T-helper 22 cell (primary cell): Measurements from ENCODE around the gene CACNA1C.

Experiments
- DNase-seq: peaks from one replicate; pipeline ENCODE4 v3.0.0-alpha.2; 2020; ENCODE audit warnings: low read depth

The CACNA1C gene

DNA sequence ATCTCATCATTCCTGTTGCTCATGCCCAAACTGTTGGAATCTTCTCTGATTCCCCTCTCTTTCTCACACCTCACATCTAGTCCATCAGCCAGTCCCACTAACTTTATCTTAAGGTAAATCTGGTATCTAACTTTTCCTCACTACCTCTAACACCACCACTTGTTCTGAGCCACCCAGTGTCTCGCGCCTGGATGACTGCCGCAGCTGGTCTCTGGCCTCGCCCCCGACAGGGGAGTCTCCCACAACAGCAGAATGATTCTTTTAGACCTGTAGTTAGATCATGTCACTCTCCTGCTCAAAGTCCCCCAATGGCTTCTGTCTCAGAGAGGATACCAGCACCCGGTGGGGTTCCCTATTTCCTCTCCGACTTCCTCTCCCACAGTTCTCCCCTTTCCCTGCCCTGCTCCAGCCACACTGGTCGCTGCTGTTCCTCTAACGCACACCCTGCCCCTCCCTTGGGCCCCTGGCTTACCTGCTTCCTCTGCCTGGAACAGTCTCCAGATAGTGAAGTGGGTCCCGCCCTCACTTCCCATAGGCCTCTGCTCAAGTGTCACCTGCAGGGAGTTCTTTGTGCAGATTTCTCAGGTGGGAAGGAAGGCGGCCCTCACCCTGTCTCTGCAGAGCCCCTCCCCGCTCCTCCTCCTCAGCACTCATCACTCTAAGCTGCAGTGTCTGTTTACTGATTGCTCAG, 403.5 kb downstream of the CACNA1C start:
- DNase-seq: no peak

DNA sequence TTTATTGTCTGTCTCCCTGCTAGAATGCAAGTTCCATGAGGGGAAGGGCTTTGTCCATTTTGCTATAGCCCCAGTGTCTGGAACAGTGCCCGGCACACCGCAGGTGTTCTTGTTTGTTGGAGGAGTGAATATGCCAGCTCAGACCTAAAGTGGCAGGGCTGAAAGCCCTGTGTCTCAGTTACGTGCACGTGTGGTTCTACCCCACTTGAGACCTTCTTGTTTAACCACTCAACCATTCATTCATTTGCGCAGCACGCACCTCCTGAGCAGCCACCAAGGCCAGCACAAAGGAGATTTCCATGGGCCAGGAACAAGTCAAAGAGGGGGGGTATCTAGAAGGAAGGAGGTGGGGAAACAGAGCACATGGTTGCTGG, 404.0 kb downstream of the CACNA1C start:
- DNase-seq: no peak

- DNase-seq: no peak
Measured at GRCh38 chr12:2457215-2457932, 404.6 kb downstream of the CACNA1C start.

GRCh38 chr12:2457933-2458414, 405.2 kb downstream of the CACNA1C start:
- DNase-seq: no peak

DNA sequence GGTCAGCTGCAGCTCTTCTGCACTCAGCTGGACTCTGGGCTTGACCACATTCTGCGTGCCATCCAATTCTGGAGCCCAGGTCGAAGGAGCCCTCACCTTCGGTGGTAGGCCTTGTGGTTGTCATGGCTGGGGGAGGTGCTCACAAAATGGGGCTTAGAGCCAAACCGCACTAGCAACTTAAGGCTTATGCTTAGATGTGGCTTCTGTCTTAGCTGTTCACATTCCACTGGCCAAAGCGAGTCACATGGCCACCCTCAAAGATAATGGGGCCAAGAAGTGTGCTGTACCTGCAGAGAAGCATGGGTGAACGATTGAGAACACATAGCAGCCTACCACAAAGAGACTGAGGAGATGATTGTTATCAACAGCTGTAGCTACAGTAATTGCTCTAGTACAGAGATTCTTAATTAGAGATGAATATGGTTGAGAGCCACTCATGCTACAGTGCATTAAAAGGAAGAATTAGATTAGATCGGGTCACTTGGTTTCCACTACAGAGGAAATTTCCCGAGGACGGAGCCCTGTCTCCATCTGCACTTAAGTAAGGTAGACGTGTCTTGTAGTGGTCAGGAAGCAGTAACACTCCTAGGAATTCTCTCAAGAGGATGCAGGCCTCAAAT, 407.4 kb downstream of the CACNA1C start:
- no peak for DNase-seq

DNA sequence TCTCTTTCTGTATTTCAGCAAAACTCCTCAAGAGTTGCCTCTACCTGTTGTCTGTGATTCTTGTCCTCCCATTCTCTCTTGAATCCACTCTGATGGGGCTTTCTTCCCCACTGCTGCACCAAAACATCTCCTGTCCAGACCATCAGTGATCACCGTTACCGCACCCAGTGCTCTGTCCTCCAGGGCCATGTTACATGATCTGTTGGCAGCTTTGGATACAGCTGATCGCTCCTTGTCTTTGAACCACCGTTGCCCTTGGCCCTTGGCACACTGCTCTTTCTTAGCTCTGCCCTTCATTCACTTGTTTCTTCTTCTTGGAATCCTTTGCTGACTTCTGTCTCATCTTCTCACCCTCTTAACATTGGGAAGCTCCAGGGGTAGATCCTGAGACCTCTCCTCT, 408.3 kb downstream of the CACNA1C start:
- no peak for DNase-seq

- DNase-seq: no peak
Measured at GRCh38 chr12:2461645-2462044, 408.9 kb downstream of the CACNA1C start.

- no peak for DNase-seq
Measured at GRCh38 chr12:2462087-2462486, 409.3 kb downstream of the CACNA1C start.

GRCh38 chr12:2463719-2464118, 410.9 kb downstream of the CACNA1C start:
- no peak for DNase-seq

DNA sequence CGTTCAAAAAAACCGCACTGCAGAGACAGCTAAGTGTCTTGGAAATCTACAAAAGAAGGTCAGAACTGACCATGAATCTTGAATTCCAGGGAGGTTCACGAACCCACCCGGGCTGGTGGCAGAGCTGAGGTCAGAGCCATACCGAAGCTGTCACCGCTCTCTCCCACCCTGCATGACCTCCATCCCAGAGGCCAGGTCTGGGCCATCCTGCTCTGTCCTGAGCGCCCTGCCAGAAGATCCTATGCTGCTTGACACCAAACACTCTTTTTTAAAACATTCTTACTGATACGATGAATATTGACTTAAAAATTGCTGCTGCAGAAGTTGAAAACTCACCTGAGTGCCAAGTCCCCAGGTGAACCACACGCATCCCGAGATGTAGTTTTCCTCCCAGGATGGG, 412.9 kb downstream of the CACNA1C start:
- DNase-seq: no peak

DNA sequence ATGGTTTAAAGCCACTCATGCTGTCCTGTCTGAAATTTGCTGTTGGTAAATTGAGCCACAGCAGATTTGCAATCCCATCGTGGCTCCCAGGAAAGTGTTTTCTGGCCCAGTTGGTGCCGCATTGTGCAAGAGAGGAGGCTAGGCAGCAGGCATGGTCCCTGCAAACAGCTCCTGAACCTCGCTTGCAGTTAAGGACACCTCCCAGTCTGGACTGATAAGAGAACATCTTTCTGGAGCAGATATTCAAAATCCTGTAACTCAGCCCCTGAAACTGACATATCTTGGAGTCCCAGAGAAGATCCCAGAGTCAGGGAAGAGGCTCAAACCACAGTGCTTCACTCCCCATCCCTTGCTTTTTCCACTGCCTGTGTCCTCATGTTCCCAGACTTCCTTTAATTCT, 413.4 kb downstream of the CACNA1C start:
- no peak for DNase-seq

DNA sequence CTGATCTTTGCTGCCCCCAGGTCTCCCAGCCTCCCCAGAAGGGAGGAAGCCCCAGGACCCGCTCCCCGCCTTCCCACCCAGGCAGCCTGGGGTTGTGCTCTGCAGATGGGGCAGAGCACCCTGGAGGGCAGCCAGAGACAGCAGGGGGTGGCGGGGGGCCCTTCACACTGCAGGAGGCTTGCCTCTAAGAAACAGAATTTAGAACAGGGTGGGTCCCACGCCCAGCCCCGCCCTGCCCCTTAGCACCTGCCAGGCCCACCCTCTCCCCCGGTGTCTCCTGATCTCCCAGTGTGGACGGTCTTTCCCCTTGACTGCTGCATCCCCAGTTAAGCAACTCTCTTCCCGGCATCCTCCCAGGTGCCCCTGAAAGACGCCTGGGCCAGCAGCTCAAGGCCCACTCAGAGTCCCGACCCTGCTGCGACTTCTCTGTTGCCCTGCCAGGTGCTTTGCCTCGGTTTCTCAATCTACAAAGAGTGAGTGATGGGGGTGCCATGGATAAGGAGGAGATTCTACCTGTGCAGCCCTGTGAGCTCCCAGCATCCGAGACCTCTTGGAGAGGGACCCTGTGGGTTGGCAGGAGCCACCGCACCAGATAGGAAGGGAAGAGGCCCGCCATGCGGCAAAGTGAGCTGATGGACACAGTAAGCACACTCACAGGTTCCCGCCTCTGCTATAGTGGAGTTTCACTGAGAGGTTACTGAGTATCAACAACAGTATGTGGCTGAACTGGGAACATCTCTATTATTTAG, 414.8 kb downstream of the CACNA1C start:
- no peak for DNase-seq

DNA sequence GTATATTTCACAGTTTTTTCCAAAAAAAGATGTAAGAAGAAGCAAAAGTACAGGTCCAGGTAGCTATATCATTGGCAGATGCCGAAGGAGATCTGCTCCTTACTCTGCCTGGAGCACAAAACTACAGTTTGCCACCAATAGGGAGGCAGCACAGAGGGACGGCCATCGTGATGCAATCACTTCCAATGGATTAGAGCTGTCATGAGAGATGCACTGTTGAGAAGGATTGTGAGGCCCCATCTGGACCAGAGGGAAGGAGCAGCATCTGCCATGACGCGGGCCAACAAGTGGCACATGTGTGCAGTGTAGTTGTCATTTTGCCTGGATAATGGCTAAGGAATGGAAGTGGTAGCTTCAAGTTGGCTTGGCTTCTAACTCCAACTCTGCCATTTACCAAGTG, 423.2 kb downstream of the CACNA1C start:
- DNase-seq: no peak

DNA sequence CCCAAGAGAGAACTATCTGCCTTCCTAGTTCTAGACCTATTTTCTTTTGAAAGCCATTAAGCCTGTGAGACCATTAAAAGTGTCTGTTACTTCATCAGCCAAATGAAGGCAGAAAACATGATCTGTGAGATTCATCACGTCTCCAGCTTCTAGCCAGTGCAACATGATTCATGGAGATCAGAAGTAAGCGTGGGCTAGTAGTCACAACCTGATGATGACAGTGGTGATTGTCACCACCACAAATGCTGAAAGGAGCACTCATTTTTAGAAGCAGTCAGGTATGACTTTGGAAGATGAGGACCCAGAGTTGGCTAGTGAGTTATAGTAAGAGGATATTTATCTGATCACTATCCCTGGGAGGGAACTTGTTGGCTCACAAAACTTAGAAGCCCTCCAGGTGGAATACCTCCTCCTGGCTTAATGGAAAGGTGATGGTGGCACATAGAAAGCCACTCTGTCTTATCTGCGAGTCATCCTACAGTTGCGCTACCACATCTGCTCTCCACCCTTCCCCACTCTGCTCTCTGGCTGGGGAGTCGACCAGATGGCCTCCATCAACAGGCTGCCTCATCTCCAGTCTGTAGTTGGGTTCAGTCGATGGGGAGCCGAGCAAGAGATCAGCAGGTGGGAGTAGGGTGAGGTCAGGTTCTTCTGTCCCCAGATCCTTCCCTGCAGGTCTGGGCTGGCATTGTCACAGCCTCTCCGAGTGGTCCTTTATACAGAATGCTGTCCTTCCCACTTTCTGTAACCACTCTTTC, 424.4 kb downstream of the CACNA1C start:
- no peak for DNase-seq

- no peak for DNase-seq
Measured at GRCh38 chr12:2479851-2480535, 427.2 kb downstream of the CACNA1C start.

DNA sequence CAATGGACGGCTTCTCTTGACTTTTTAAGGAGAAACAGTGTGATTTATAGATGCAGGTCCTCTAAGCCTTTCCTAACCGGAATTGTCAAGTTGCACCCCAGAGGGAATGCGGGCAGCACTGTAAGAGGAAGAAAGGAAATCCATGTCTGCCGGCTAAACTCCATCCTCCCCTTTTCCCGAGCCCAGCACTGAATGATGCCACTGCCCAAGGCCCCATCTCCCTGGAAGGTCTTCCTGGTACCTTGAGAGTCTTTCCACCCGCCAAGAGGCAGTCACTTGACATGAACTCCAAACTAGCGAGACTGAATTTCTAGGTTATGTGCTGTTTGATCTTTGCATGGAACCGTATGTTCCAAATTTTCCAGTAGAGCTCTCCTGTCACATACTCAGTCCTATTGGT, 428.6 kb downstream of the CACNA1C start:
- DNase-seq: no peak

DNA sequence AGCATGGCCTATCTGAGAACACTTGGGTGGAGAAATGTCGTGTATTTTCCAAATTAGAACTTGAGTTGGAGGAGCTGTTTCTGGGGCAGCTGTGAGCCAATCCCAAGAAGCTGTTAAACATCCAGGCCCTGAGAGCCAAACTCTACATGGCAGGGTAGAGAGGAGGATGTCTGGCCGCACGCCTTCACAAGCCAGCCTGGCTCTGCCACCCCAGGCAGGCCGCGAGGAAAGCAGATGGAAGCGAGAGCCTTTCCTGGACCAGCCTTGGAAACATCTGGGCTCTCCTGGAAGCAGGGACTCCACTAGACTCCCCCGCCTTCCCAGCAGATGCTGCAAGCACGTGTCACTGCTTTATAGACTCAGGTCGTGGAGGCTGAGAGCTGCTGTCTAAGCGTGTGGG, 429.2 kb downstream of the CACNA1C start:
- DNase-seq: no peak

DNA sequence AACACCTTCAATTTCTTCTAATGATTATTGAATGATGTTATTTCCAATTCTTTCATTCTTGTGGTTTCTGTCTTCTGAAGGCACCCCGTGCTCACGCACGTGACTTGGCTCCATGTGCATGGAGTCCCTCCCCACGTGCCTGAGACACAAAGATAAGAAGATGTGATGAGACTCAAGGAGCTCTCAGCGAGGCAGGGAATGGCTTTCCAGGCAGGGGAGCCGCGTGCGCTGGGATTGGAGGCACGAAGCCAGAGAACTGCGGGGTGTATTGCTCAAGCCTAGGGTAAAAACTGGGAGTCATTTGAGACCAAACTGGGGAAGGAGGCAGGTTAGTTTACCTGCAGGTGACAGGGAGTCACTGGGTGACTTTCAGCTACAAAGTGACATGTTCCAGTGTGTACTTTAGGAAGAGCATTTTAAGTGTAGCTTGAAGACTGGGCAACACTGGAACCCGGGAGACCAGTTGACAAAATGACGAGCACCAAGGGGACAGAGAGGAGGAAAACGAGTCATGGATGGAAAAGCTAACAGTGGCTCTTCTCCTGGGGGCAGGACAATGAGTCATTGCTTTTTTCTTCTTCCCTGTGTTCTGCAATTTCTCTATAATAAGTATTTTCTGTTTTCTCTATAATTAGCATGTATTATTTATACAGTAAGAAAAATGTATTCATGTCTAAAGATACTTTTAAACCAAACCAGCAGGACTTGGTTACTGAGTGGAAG, 430.3 kb downstream of the CACNA1C start:
- no peak for DNase-seq

DNA sequence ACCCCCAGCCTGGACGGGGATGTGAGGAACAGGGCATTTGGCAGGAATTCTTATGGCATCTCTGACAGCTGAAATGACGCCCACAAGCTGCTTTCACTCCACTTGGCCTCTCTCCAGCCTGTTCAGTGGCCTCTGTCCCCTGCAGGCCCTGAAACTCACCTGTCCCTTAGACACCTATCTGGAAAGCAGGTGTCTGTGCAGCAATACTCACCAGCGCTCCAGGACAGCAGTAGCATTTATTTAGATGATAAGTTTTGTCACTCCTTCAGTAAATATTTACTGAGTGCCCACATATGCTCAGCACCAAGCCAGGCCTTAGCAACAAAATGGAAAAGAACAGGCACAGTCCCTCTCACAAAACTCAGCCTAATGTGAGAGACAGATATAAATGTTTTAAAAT, 430.9 kb downstream of the CACNA1C start:
- DNase-seq: no peak

- no peak for DNase-seq
Measured at GRCh38 chr12:2484141-2484776, 431.5 kb downstream of the CACNA1C start.
